GM18868 (cell line): ENCODE results near the gene BTN2A1.
A peak's percentile ranks its signal among the peaks of the same experiment; 100 is the strongest.
"Not testable (repeated sequence)": the region's sequence is repeated elsewhere in the genome, so short reads cannot be mapped to it uniquely, and the experiment has no call there.

Experiments used
- ATAC-seq: cut with Tn5 transposase; IDR thresholded peaks from one replicate; pipeline ENCODE4 v1.9.1; 2021; ENCODE audit warnings: mild to moderate bottlenecking, moderate library complexity; ENCODE audit not compliant: unreplicated experiment

BTN2A1 gene

DNA sequence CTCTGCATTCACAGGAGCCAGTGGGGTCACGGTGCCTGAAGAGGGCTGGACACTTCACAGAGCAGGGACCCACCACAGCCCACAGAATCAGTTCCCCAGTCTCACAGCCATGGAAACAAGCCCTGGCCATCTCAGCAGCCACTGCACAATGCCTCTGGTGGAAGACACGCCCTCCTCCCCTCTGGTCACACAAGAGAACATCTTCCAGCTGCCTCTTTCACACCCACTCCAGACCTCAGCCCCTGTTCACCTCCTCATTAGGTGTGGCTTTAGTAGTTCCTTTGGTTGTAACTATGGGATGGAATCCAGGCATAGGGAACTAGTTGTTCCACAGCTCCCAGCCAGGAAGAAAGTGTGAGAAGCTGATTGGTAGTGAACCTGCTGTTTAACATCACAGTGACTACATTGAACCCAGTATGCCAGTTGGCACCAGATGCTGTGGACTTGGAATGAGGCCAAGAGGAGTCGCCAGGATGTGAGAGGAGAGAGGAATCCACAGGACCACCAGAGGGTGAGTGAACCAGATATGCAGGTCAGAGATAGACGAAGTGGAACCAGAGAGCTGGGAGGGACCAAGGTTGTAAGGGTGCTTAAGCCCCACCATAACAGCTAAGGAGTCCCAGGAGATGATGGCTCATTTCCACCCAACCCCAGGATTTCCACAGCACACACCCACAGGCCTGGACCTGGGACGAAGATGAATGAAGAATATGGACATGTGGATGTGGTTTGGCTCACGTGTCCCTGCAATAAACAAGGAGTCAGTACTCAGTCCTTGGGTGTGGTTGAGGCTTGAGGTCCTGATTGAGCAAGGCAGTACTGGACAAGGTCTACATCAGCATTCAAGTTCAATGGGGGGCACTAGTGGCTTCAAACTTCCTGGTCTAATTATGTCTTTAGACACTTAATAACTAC is 26.2 kb upstream of the BTN2A1 start:
- ATAC-seq, result no peak

DNA sequence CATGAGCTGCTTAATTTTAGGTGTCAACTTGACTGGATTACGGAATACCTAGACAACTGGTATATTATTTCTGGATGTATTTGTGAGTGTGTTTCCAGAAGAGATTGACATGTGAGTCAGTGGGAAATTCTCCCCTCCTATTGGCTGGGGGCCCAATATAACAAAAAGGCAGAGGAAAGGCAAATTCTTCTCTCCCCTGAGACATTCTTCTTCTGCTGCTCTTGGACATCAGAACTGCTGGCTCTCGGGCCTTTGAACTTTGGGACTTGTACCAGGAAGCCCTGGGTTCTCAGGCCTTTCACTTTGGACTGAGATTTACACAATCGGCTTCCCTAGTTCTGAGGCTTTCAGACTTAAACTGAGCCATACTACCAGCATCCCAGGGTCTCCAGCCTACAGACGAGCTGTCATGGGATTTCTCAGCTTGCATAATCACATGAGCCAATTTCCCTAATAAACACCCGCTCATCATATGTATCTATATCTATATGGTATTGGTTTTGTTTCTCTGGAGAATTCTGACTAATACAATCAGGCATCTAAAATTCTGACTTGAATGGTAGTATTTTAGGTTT is 25.0 kb upstream of the BTN2A1 start:
- ATAC-seq, result no peak

DNA sequence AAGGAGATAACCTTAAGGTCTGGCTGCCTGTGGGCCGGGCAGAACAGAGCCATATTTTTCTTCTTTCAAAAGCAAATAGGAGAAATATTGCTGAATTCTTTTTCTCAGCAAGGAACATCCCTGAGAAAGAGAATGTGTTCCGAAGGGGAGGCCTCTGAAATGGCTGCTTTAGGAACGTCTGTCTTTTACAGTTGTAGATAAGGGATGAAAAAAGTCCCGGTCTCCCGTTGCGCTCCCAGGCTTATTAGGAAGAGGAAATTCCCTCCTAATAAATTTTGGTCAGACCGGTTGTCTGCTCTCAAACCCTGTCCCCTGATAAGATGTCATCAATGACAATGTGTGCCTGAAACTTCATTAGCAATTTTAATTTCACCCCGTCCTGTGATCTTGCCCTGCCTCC is 24.1 kb upstream of the BTN2A1 start:
- not testable (repeated sequence) for ATAC-seq

DNA sequence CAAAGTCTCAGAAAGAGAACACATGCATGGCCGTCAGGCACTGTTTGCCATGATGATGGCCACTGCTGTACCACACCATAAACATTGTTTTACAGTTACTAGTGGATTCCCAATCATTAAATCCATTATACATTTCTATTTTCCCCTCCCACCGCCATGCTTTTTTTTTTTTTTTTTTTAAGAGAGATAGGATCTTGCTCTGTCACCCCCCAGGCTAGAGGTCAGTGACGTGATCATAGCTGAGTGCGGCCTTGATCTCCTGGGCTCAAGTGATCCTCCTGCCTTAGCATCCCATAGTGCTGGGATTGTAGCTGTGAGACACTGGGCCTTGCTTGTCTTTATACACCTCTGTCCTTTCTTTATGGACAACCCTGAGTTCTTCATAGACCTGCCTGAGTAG is 21.7 kb upstream of the BTN2A1 start:
- no peak for ATAC-seq

DNA sequence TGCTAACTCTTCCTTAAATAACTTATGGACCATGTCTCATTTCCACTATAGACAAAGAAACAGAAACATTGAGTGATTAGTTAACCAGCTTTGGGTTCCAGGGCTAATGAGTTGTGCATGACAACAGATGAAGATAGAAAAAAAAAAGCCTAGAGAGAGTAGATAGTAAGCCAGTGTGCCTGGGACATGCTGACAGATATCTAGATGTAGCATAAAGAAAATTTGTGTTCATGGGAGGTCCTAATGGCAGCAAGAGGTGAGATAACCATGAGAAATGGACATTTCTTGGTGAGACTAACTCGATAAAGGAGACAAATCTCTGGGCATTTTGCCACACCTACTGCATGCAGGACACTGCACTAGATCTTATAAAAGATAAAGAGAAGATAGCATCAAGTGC is 20.2 kb upstream of the BTN2A1 start:
- ATAC-seq, result no peak

DNA sequence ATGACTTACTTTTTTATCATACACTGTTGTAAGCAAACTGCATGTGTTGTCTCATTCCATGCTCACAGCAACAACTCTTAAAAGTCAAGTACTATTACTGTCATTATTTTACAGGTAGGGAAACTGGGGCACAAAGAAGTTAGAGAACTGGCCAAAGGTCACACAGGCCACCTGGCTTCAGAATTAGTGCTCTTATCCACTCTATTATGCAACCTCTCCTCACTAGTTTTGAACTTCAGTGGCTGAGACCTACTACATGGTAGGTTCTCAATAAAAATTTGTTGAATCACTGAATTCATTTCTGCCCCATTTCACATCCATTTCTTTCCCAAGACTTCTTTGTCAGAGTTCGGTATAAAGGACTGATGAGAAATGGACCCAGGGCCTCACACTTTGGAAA is 19.8 kb upstream of the BTN2A1 start:
- ATAC-seq, result no peak

DNA sequence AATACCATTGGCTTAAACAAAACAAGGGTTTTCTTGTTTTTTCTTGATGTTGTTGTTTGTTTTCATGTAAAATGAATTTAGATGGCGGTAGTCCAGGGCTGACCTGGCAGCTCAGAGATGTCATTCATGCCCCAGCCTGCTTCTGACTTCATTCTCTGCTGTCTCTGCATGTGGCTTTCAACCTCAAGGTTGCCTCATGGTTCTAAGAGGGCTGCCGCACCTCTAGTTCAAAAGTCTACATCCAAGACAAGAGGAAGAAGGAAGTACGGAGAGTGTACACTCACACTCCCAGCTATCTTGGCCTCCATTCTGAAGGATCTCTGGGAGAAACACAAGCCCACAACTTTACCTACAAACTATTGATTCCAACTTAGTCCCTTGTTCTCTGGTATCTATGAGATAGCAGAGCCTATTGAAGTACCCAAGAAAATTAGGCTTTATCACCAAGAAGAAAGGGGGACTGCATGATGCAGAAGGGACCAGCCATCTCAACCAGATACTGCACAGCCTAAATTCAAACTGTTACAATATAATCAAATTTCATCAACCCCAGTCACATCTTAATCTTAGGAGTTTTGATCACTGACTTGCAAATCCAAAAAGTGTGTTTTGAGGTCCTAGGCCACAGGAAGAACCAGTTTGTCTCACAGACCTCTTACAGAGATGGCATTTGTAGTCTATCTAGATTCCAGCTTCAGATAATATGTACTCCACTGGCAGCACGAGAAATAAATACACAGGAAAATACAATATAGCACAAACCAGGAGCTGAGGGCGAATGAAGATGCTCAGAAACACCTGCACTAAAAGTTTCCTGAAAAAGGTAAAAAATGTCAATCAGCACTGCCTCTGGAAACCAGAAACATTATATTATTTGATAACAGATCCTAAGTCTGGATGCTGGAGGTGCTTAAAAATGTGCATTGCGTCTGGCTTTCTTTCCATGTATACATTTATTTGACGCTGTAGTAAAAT is 18.3 kb upstream of the BTN2A1 start:
- no peak for ATAC-seq

DNA sequence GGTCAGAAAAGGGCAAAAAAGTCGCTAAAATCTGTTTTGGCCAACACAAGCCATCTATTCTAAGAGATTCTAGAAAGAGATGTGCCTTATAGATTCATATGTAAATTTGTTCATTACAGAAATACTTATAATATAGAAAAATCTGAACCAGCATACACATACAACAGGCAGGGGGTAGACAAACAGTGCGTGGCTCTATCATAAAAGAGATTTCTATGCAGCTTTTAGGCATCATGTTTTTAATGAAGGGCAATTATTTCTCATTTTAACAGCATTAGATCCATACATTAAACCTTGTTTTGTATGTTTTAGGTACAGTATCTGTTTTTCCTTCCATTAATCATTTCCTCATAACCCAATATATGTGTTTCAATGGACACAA is 16.8 kb upstream of the BTN2A1 start:
- ATAC-seq, result no peak

DNA sequence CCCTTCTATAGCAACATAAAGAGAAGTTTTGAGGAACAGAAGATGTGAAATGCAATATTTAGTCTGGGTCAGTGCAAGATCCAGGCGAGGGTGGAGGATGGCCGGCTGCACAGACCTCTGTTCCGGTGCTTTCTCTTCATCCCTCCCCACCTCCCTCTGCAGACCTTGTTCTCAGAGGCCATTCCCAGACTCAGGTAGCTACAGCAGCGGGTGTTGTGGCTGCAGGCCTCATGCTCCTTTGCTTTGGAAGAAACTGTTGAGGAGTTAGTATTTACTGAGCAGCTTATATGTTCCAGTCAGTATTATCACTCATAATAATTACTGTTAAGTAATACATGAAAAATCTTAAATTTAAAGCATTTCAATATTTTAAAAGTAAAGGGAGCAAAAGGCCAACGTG is 15.8 kb upstream of the BTN2A1 start:
- ATAC-seq, result no peak

DNA sequence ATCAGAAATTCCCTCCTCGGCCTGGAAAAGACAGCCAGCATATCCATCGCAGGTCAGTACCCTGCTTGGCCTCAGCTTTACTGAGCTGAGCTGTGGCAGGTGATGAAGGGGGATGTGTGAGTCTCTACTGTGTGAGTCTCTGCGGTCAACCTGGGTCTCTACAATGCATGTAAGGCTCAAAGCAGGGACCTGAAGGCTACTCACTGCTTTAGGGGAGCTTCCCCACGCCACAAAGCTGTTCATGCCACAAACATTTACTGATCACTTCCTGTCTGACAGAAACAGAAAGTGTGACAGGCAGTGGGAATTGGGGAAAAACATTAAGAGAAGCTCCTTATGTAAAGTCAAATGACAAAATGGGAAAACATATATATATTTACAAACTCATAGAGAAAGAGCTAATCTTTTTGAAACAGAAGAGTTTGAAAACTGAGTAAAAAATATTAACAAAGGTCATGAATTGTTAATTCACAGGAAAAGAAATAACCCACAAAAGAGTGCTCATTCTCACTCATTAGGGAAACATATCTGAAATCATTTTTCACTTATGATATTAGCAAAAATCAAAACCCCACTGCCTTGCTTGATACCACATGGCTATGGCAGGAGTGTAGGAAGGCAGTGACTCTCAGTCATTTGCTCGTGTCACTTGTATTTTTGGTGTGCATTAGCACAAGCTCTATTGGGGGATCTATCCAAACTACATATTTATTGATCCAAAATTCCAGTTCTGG is 11.7 kb upstream of the BTN2A1 start:
- ATAC-seq, result peak; percentile 89

DNA sequence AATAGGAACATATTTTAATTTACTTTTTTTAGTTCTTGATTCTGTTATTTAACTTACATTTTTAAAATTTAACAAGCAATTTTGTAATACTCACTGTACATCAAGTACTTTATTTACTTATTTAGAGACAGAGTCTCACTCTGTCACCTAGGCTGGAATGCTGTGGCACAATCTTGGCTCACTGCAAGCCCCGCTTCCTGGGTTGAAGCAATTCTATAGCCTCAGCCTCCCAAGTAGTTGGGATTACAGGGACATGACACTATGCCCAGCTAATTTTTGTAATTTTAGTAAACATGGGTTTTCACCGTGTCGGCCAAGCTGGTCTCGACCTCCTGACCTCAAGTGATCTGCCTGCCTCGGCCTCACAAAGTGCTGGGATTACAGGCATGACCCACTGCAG is 10.5 kb upstream of the BTN2A1 start:
- ATAC-seq, result no peak

DNA sequence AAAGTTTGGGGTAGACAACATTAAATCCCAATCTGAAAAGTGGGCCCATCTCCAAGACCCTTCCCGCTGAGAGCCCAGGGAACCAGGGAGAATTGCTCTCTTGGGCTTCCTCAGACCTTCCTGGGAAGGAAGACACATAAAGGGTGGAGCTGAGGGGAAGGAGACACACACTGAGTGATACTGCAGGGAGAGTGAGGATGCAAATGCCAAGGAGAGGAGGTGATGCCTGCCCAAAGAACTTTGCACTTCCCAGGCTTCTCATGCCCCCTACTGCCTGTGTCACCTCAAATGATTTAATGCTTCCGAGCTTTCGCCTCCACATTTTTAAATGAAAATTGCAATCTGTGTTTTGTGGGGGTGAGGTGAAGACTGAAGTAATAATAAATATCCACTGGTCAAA is 7.5 kb upstream of the BTN2A1 start:
- ATAC-seq, result no peak

DNA sequence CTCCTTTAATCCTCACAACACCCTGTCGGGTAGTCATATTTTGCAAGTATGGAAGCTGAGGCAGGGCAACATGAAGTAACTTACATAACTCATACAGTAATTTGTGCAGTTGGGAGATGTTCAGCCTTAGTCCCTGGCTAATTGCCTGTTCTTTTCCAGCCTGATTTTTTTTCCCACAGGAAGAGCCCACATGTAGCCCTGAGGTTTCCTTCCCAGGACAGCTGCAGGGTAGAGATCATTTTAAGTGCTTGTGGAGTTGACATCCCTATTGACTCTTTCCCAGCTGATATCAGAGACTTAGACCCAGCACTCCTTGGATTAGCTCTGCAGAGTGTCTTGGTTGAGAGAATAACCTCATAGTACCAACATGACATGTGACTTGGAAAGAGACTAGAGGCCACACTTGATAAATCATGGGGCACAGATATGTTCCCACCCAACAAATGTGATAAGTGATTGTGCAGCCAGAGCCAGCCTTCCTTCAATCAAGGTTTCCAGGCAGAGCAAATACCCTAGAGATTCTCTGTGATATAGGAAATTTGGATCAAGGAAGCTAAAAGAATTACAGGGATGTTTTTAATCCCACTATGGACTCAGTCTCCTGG is 5.0 kb upstream of the BTN2A1 start:
- no peak for ATAC-seq

DNA sequence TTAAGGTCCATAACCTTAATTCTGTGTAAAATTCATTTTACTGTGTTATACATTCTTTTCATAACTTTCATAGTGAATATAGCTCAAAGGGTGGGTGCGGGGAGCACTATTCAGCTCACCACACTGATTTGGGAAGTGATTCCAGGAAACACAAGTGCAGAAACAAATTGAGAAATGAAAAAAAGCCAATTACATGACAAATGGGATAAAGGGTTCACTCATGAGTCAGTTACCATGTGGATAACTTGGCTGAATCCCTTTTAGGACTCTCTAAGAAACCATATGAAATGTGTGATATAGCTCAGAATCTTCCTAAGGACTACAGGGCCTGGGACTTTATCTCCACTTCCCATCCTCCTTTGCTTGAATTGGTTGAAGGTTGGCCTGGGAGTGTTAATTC is 3.1 kb upstream of the BTN2A1 start:
- no peak for ATAC-seq

DNA sequence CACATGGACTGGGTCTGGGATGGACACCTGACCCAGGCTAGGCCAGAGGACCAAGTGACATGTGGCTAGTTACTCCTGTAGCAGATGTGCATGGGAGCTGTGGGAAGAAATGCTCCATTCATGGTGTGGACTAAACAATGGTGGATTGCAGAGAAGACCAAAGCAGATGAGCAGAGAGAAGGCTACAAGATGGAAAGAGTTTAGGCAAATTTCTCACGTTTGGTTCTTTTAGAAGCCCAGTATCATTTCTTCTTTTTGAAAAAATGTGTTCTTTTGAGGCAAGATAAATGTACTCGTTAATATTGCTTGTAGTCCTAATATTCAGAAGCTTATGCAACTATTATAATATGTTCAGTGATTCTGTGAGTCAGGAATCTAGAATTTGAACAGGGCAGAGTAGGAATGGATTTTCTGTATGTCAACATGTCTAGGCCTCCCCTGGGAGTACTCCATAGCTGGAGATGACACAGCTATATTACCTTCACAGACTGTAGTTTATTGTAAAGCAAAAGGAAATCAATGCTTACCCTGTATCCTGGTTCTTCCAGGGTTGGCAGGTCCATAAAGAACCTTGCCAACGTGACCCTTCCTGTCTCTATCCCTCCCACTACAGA is 2.3 kb upstream of the BTN2A1 start:
- no peak for ATAC-seq

DNA sequence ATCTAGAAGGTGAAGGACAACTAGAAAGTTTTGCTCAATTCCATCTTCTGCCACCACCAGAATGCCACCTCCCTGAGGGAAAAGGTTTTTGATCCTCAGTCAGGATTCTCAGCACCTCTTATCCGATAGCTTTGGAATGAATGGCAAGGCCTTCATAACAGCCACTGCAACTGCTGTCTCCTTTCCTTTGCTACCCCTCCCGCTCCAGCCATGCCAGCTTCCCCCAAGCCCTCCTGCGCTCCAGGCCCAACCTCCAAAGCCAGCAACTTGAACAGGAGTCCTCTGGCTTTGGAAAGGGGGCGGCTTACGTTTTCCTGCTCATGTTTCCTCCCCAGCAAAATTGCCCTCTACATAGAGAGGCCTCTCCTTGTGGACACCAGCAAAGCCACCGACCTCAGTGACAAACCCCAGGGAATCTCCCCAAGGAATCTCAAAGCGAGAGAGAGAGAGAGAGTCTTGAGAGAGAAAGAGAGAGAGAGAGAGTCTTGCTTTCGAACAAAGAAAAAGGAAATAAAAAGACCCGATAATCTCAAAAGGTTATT is 420 bp upstream of the BTN2A1 start:
- ATAC-seq, result peak; percentile 19

DNA sequence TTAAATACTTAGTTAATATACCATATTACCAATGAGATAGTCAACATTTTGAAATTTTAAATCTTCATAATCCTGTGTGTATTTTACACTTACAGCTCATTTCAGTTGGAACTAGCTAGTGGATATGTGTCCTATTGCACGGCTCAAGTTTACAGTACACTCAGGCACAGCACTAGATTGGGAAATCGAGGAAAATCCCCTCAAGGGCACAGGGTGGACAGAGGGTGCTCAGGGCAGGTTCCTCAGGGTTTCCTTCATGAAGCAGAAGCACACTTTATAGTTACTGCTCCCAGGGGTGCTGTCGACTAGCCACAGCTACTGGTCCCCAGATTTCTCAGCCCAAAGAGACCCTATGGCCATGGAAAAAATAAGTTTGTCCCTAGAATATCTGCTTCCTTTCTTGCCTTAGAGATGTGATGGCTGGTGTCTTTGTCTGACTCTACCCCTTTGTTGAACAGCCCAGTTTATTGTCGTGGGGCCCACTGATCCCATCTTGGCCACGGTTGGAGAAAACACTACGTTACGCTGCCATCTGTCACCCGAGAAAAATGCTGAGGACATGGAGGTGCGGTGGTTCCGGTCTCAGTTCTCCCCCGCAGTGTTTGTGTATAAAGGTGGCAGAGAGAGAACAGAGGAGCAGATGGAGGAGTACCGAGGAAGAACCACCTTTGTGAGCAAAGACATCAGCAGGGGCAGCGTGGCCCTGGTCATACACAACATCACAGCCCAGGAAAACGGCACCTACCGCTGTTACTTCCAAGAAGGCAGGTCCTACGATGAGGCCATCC is 1.5 kb downstream of the BTN2A1 start:
- no peak for ATAC-seq

DNA sequence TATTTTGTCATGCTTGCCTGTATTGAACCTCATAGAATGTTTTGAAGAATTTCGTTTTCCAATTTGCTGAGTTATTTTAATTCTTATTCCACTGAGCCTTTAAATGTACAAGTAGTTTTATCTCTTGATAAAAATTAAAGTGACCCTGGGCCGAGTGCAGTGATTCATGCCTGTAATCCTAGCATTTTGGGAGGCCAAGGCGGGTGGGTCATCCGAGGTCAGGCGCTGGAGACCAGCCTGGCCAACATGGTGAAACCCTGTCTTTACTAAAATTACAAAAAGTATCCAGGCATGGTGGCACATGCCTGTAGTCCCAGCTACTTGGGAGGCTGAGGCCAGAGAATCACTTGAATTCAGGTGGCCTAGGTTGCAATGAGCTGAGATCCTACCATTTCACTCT is 3.6 kb downstream of the BTN2A1 start:
- ATAC-seq, result not testable (repeated sequence)

DNA sequence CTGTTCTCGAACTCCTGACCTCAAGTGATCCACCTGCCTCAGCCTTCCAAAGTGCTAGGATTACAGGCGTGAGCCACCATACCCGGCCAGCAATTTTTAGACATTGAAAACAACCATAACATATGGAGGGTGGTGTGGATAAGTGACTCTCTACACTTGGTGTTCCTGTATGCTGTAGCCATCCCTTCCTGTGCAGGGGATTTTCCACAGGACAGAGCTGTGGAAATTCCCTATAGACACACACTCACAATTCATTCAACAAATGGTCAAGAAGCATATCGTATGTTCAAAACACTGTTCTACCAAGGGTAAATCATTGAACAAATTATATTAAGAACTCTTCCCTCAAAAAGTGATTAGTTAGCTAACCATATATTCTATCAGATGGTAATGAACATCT is 6.3 kb downstream of the BTN2A1 start:
- ATAC-seq, result no peak
